Measurements from ENCODE around the gene REST. TPM values are rescaled to one million over a fixed set of nuclear protein-coding genes. Genes with fewer than 3 reads are reported as not detected.

REST gene
- total RNA-seq, 1 experiment from 2014 or later: 98.1 TPM

- no peak overlapping the region for H2BK20ac ChIP-seq (ENCODE audit: low read depth, low read length, poor library complexity, severe bottlenecking)
- H3K4me1 ChIP-seq (ENCODE audit: insufficient read depth, low read length): no peaks in the 10 kb centered on the region
- H3K23me2 ChIP-seq (ENCODE audit: insufficient read length, low read depth, low read length, poor library complexity, severe bottlenecking): no peaks in the 10 kb centered on the region
Measured at GRCh38 chr4:56861360-56861759, 46.3 kb upstream of the REST start.

More at GRCh38 chr4:56861360-56861759, 46.3 kb upstream of the REST start:
- TF ChIP-seq CTCF (conservative IDR thresholded peaks at IDR 0.05): no peak
- Mint-ChIP-seq H3K4me1 (peaks cover 7% of the 10 kb centered on the region in 2 experiments), H3K9me3 (peaks cover 0 to 3% of the 10 kb centered on the region in 2 experiments; a peak in 2 of 5 replicates), H3K27me3 (ENCODE audit: low read depth) (peaks cover 16% of the 10 kb centered on the region), H3K27ac (no peak overlapping the region), H3K36me3 (ENCODE audit: insufficient read depth in 1 of 3, low read depth in 3 of 3) (no peaks in the 10 kb centered on the region), H3K4me3 (no peak overlapping the region)
- WGBS (ENCODE audit: extremely low coverage, insufficient read length, low lambda C conversion rate): no CpG with 5 or more reads among the region's 1 CpG
- Histone ChIP-seq H3K4me2 (ENCODE audit: insufficient read depth, insufficient read length, low read length) (no peak overlapping the region), H4K20me1 (ENCODE audit: control insufficient read depth, insufficient read depth, insufficient read length) (no peaks in the 10 kb centered on the region), H2BK120ac (ENCODE audit: low read depth, low read length, poor library complexity, severe bottlenecking) (no peak overlapping the region), H2AK5ac (ENCODE audit: insufficient read length, low read length) (no peak overlapping the region), H3K79me2 (ENCODE audit: insufficient read depth, low read length) (no peaks in the 10 kb centered on the region), H3K9me3 (ENCODE audit: control insufficient read depth, low read depth, low read length) (no peaks in the 10 kb centered on the region), H3T11ph (ENCODE audit: low read length) (no peak overlapping the region), H2AFZ (ENCODE audit: low read length) (no peak overlapping the region), H2BK15ac (ENCODE audit: low read depth, low read length) (no peak overlapping the region), H3K27me3 (ENCODE audit: insufficient read depth, low read length) (peaks cover 2% of the 10 kb centered on the region; the same call in 1 of the 2 replicates), H4K5ac (ENCODE audit: insufficient read length, low read depth, low read length) (no peak overlapping the region), H3K9ac (ENCODE audit: extremely low read depth, insufficient read length, low read length) (no peak overlapping the region), H3K27ac (ENCODE audit: insufficient read length, low read depth, low read length) (no peak overlapping the region), H3K23ac (ENCODE audit: insufficient read length, low read depth, low read length) (no peak overlapping the region), H3K4ac (ENCODE audit: low read depth, low read length) (no peak overlapping the region), H2BK12ac (ENCODE audit: insufficient read length, low read depth, low read length) (no peak overlapping the region), H3K14ac (ENCODE audit: insufficient read depth, low read length) (no peak overlapping the region), H4K91ac (ENCODE audit: insufficient read length, low read depth, low read length) (no peak overlapping the region), H3K56ac (ENCODE audit: insufficient read length, low read depth, low read length) (no peak overlapping the region), H4K8ac (replicated peaks; ENCODE audit: insufficient read length, low read depth, low read length) (no peak overlapping the region), H3K18ac (ENCODE audit: insufficient read length, low read depth, low read length) (no peak overlapping the region), H2BK5ac (ENCODE audit: insufficient read length, low read length) (no peak overlapping the region), H3K79me1 (ENCODE audit: insufficient read depth, low read depth, low read length, poor library complexity, severe bottlenecking) (no peaks in the 10 kb centered on the region)
- peak; percentile 53 for DNase-seq

Measured in H9 (cell line).